HT-29 (cell line): ENCODE measurements around the gene GREB1. TPM values are rescaled to one million over a fixed set of nuclear protein-coding genes. Genes with fewer than 3 reads are reported as not detected.

Experiments
- DNase-seq: peaks from one replicate; pipeline ENCODE4 v3.0.0-alpha.2; 2015; ENCODE audit warnings: low spot score
- total RNA-seq: library from RNA; depleted of rRNA; stranded (reverse); fragments of >200 nt; shearing (Covaris generic); gene quantifications from 2 replicates; pipeline ENCODE4 v1.2.3, GENCODE V29; 2014

GREB1 gene
- total RNA-seq, 1 experiment from 2014 or later = not detected

GRCh38 chr2:11560806-11561205 lies 27.0 kb downstream of the GREB1 start:
- no peak for DNase-seq

GRCh38 chr2:11562011-11562410 lies 28.2 kb downstream of the GREB1 start:
- no peak for DNase-seq

- DNase-seq = no peak
Measured at GRCh38 chr2:11562476-11562875, 28.6 kb downstream of the GREB1 start.

DNA sequence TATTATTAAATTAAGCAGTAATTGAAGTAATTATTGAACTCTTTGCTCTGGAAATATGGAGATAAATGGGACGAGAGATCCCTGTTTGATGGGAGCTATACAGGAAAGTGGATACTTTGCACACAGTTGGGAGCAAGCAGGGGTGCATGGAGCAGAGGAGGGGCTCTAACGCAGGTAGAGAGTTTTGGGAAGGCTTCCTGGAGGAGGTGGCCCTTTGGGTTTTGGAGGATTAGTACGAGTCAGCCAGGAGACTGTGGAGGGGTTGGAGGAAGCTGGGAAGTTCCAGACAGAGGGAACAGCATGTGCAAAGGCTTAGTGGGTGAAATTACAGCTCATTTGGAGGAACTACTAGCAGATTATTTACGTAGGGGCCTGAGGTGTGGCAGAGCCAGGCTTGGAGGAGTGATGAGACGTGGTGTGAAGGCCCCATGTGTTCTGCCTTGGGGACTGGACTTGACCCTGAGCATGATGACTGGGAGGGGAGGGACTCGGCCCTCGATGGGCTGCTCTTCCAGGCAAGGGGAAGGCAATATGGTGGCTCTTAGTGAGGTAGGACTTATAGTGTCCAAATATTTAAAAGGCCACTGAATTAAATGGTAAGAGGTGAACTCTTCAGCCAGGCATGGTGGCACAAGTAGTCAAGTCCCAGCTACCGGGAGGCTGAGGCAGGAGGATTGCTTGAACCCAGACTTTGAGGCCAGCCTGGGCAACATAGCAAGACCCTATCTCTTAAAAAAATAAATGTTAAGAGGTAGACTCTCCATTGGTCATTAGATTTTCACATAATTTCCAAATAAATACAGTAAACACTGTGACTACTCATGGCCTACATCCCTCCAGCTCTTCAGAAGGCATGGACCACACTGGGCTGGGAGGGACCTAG lies 30.2 kb downstream of the GREB1 start:
- no peak for DNase-seq

DNA sequence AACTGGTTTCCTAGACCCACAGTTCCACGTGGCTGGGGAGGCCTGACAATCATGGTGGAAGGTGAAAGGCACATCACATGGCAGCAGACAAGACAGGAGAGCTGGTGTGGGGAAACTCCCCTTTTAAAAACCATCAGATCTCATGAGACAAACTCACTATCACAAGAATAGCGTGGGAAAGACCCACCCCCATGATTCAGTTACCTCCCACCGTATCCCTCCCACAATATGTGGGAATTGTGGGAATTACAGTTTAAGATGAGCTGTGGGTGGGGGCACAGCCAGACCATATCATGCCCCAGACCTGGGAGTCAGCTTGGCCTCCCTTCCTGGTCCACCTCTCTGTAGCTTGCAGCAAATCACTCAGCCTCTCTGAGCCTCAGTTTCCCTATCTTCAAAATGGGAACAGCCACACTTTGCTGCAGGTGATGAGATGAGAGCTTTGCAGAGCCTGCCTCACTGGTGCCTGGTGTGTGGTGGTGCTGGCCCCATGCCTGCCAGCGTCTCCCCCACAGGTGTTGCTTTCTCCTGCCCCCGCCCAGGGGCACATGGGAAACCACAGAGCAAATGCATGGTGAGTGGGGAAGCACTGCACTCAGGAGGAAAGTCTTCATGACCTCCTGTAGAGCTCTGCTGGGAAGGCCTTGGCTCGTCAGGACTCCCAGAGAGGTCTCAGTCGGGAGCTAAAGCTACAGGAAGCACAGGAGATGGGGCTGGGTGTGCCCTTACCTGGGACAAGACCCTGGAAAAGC lies 31.1 kb downstream of the GREB1 start:
- no peak for DNase-seq

DNA sequence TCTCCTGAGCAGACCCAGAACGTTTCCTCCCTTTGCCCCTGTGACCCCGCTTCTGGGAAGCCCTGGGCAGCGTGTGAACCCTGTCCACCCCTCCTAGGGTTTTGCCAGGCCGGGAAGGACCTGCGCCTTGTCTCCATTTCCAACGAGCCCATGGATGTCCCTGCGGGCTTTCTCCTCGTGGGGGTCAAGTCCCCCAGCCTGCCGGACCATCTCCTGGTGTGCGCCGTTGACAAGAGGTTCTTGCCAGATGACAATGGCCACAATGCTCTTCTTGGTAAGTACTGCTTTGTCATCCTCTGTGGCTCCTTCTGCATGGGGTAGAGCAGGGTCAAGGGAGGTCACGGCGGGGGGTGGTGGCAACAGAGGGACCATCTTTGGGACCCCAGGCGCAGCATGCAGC lies 32.5 kb downstream of the GREB1 start:
- no peak for DNase-seq

DNA sequence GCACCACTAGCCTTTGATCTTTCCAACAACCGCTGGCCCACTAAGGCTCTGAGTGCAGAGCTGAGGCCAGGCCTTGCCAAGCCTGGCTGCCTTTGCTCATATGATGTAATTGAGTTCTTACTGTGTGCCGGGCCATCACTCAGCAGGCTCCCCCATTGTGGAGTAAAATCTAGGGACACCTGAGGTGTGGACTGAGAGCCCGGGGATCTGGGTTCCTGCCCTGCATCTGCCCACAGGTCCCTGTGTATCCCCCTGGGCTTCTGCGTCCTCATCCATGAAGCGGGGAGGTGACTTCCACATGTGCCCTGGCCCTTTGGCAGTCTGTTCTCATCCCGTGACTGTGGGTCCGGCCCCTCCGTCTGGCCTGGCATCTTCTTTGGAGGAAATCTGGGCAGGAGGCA lies 33.8 kb downstream of the GREB1 start:
- DNase-seq = no peak

DNA sequence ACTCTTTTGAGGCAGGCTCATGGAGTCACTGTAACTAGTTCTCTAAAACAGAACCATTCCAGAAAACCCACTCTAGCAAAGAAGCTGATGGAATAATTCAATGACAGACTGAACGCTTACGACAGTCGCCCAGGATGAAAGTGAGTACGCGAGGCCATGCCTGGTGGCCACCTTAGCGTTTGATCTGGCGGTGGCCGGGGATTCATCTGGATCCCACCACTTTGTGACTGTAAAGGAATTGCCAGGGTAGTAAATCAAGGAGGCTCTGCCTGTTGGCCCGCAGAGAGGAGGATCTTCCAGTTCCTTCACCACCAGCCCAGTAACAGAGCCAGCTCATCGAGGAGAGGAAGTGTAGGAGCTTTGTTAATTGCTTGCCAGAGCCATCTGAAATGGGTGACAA lies 34.6 kb downstream of the GREB1 start:
- no peak for DNase-seq

- no peak for DNase-seq
Measured at GRCh38 chr2:11569636-11570035, 35.8 kb downstream of the GREB1 start.

- no peak for DNase-seq
Measured at GRCh38 chr2:11571170-11571569, 37.3 kb downstream of the GREB1 start.

DNA sequence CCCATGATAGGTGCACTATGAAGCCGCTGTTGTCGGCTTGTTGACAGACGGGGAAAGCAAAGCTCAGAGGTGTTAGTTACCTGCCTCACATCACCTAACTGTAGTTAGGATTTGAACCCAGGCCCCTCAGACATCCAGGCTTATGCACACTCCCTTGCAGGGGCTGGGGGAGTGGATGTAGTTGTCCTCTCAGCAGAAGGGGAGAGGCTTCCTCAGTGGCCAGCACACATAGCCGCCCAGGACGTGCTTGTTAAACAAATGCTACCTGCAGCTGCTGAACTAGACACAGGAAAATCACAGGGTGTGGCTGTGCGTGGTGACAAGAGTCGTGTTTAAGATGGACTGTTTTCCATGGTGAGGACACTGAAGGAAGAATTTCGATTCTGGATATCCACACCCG lies 39.2 kb downstream of the GREB1 start:
- DNase-seq = no peak

DNA sequence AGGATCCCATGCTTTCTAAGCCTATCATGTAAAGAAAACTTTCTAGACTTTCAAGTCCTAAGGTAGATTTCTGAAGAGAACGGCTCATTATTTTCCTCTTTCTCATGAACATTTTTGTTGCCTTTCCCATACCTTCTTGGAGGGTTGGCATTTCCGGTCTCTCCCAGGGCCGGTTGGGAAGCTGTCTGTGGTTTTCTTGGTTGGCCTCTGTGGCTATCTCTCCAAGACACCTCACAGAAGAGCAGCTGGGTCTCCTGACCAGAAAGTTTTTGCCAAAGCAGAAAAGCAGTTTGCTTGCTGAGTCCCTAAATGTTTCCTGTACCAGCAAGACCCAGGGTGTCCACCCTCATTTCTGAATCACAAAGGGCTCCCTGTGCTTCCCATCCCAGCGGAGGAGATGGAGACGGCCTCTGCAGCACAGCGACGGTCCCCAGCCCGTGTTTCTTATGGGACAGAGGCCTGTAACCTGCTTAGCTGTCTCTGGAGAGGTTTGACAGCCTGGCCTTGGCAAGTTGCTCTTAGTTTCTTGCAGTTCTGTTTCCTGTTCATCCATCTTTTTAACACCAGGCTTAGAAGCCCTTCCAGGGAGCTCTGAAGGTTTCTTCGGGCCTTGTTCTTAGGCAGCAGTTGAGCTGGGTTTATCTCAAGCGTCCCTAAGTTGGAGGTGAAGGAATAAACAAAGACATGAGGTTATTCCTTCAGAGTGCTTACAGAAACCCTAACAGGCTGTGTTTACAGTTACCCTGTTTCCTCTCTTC lies 39.8 kb downstream of the GREB1 start:
- DNase-seq = no peak

- DNase-seq = no peak
Measured at GRCh38 chr2:11574176-11575046, 40.6 kb downstream of the GREB1 start.

DNA sequence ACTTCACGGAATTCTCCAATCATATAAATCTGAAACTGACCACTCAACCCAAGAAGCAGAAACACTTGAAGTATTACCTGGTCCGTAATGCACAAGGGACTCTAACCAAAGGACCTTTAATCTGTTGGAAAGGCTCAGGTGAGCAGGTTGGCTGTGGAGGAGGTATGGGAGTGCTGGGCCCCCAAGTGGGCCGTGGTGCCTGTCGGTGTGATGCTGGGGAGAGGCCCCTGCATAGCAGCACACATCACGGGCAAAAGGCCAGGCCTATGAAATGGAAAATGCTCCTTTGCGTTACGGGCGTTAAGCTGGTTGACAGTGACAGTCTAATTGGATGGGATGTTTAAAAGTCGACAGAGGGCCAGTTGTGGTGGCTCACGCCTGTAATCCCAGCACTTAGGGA lies 42.6 kb downstream of the GREB1 start:
- no peak for DNase-seq

DNA sequence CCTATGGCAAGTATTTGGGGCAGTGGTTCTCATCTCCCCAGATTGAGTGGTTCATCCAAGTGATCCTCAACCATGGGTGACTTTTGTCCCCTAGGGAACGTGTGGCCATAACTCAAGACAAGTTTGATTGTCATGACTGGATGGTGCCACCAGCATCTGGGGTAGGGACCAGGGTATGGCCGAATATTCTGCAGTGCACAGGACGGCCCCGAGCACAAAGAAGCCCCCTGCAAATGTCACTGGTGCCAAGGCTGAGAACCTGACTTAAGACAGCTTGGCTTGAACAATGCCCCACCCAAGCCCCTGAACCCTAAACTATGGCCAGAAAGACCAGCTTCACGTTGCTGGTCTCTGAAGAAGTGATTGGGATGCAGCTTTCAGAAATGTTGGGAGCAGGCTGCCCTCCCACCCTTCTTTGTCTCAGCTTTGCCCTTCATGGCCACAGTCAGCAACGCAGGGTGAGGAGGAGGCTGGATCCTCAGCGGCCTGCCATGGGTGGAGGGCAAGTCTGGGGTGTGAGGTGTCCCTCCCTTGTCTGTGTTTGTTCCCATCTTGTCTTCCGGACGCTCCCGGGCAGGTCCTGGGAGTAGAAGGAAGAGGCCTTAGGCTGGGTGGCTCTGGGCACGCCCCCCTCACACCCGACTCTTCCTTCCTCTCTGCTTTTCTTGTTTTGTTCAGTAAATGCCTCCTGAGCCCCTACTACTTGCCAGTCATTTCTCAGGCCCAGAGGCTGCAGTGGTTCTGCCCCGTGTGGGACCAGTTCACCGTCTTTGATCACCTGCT lies 43.4 kb downstream of the GREB1 start:
- no peak for DNase-seq

DNA sequence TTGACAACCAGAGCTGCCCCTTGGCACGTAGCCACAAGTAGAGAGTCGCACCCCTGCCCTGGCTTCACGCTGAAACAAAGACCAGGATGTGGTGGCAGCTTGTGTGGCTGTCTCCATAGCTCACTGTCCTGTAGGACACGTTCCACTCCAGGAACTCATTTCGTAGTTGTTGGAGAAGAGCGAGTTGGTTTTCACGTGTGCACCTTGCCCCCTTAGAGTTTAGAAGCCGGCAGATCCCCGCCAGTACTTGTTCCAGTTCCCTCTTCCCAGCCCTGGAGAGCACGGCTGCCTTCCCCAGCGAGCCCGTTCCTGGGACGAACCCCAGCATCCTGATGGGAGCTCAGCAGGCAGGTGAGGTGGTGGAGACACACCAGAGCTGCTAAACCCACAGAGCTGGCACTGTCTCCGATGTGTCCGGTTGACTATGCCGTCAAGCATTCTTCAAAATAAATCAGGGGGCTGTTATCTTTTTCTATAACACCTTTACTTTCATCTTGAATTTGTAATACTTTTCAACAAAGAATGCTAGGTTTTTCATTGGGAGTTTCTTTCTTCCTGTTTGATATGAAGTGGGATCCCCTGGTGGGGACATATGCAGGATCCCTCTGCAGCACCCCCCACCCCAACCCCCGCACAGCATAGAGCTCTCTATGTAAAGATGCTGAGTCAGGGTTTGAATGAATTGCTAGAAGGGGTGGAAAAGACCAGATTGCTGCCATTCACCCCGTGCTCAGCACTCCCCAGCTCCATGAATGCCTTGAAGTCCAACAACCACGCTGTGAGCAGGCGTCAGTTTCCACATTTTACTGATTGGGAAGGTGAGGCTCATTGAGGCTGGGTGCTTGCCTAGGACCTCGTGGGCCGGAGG lies 44.5 kb downstream of the GREB1 start:
- DNase-seq = no peak

DNA sequence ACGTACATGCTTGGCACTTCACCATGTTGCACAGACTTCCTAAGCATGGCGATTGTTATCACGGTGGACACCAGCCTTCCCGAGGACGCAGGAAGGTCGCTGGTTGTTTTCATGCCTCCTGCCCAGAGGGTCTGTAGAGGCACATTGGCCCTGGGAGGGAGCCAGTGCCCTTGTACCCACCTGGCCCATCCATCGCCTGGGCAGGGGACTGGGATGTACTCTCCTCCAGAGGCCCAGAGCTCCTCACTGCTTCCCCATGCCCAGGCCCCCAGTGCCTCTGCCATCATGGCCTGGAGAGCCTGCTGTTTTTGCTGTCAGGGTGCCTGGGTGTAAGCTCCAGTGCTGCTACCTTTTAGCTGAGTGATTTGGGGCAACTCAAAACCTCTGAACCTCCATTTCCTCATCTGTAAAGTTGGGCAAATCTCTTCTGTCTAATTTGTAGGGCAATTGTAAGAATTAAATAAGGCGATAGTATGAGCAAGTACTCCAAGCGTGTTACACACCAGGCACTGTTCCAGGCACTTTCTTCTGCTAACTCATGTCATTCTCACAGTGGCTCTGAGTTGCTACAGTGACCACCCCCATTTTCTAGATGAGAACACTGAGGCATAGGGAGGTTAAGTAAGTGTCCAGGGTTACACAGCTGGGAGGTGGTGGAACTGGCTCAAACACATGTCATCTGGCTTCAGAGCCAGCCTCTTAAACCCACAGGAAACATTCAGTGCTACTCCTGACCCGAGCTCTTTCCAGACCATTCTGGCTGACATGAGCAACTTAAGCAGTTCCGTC lies 45.3 kb downstream of the GREB1 start:
- no peak for DNase-seq

DNA sequence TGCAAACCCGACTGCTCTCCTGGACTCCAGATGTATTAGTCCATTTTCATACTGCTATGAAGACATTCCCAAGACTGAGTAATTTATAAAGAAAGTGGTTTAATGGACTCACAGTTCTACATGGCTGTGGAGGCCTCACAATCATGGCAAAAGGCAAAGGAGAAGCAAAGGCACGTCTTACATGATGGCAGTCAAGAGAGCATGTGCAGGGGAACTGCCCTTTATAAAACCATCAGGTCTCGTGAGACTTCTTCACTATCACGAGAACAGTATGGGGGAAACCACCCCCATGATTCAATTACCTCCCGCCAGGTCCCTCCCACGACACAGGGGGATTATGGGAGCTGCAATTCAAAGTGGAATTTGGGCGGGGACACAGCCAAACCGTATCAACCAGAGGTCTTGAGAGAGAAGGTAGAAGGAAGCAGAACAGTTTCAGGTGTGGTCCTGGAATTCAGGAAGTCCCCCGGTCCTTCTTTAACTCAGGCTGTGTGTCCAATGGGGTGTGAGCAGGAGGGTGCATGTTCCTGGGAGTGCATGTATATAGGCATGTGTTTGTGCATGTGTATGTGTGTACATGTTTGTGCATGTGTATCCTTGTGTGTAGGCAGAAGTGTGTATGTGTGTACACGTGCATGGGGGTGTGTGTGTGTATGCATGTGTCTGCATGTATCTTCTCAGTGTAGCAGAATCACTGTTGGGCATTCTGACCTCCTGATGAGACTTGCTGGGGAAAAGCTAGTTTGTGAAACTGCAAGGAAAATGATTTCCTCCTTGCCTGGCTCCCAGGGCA lies 46.2 kb downstream of the GREB1 start:
- no peak for DNase-seq
